Liver (tissue), 3 donors: ENCODE measurements around the gene UGT1A6.

Source experiments
- EGR1 ChIP-seq, 2 donors: IDR thresholded peaks; 2 replicates each; pipeline ENCODE4 v1.6.1; 2016 to 2018; ENCODE audit warnings: antibody characterized with exemption in 2 of 2, low read depth in 2 of 2
- HNF4A ChIP-seq, 2 donors: conservative IDR thresholded peaks; 2 replicates each; pipeline ENCODE4 v1.6.1; 2016; ENCODE audit warnings: antibody characterized with exemption in 2 of 2, mild to moderate bottlenecking in 2 of 2
- TAF1 ChIP-seq: conservative IDR thresholded peaks from 2 replicates; pipeline ENCODE4 v1.6.1; 2016; ENCODE audit warnings: antibody characterized with exemption, mild to moderate bottlenecking
- TF ChIP-seq, protein P1 (sequence below): fragments of 150-350 bp; IDR thresholded peaks from 2 replicates; pipeline ENCODE4 v1.5.1; 2017; ENCODE audit warnings: improper control_type of control experiment, low read depth, low read length; ENCODE audit not compliant: missing input control
- TF ChIP-seq, protein P2 (sequence below): IDR thresholded peaks from 2 replicates; pipeline ENCODE4 v1.6.1; 2016; ENCODE audit warnings: antibody characterized with exemption
- TF ChIP-seq, protein P3 (sequence below): IDR thresholded peaks from 2 replicates; pipeline ENCODE4 v1.6.1; 2016; ENCODE audit warnings: antibody characterized with exemption
- TF ChIP-seq, protein P4 (sequence below): IDR thresholded peaks from 2 replicates; pipeline ENCODE4 v1.6.1; 2016; ENCODE audit warnings: antibody characterized with exemption
- donor health status: healthy.
- donor health status: healthy.

DNA sequence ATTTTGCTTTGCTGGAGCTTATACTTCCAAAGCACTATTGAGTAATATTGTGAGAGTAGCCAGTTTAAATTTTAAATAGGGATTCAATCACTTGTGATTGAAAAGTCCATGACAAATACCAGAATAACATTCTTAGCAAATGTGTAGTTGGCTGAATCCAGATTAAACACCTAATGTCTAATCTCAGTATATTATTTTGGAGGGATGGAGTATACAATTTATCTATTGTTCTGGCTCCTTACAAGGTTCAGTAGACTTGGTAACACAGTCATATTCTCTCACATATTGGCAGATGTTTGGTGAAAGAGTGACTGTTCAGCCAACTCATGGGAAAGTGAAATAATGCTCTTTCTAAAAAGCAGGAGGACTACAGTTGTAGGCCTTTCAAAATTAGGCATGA, 18.8 kb upstream of the UGT1A6 start:
- TF ChIP-seq, protein P1, sequence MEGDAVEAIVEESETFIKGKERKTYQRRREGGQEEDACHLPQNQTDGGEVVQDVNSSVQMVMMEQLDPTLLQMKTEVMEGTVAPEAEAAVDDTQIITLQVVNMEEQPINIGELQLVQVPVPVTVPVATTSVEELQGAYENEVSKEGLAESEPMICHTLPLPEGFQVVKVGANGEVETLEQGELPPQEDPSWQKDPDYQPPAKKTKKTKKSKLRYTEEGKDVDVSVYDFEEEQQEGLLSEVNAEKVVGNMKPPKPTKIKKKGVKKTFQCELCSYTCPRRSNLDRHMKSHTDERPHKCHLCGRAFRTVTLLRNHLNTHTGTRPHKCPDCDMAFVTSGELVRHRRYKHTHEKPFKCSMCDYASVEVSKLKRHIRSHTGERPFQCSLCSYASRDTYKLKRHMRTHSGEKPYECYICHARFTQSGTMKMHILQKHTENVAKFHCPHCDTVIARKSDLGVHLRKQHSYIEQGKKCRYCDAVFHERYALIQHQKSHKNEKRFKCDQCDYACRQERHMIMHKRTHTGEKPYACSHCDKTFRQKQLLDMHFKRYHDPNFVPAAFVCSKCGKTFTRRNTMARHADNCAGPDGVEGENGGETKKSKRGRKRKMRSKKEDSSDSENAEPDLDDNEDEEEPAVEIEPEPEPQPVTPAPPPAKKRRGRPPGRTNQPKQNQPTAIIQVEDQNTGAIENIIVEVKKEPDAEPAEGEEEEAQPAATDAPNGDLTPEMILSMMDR: no peak
- TF ChIP-seq HNF4A (conservative IDR thresholded peaks at IDR 0.05) (peak in 1 of 2 donors; percentile 19), EGR1 (IDR thresholded peaks at IDR 0.05; ENCODE audit: low read depth in 2 of 2) (no peak), TAF1 (no peak)
- TF ChIP-seq, protein P2, sequence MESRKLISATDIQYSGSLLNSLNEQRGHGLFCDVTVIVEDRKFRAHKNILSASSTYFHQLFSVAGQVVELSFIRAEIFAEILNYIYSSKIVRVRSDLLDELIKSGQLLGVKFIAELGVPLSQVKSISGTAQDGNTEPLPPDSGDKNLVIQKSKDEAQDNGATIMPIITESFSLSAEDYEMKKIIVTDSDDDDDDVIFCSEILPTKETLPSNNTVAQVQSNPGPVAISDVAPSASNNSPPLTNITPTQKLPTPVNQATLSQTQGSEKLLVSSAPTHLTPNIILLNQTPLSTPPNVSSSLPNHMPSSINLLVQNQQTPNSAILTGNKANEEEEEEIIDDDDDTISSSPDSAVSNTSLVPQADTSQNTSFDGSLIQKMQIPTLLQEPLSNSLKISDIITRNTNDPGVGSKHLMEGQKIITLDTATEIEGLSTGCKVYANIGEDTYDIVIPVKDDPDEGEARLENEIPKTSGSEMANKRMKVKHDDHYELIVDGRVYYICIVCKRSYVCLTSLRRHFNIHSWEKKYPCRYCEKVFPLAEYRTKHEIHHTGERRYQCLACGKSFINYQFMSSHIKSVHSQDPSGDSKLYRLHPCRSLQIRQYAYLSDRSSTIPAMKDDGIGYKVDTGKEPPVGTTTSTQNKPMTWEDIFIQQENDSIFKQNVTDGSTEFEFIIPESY: no peak
- TF ChIP-seq, protein P3, sequence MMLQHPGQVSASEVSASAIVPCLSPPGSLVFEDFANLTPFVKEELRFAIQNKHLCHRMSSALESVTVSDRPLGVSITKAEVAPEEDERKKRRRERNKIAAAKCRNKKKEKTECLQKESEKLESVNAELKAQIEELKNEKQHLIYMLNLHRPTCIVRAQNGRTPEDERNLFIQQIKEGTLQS: no peak
- TF ChIP-seq, protein P4, sequence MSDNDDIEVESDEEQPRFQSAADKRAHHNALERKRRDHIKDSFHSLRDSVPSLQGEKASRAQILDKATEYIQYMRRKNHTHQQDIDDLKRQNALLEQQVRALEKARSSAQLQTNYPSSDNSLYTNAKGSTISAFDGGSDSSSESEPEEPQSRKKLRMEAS: no peak
